Measurements from ENCODE around the gene CACNA1S.
A peak's percentile ranks its signal among the peaks of the same experiment; 100 is the strongest.

Gene CACNA1S

GRCh38 chr1:201021630-201022492, 90.4 kb downstream of the CACNA1S start:
- TF ChIP-seq, protein P1, sequence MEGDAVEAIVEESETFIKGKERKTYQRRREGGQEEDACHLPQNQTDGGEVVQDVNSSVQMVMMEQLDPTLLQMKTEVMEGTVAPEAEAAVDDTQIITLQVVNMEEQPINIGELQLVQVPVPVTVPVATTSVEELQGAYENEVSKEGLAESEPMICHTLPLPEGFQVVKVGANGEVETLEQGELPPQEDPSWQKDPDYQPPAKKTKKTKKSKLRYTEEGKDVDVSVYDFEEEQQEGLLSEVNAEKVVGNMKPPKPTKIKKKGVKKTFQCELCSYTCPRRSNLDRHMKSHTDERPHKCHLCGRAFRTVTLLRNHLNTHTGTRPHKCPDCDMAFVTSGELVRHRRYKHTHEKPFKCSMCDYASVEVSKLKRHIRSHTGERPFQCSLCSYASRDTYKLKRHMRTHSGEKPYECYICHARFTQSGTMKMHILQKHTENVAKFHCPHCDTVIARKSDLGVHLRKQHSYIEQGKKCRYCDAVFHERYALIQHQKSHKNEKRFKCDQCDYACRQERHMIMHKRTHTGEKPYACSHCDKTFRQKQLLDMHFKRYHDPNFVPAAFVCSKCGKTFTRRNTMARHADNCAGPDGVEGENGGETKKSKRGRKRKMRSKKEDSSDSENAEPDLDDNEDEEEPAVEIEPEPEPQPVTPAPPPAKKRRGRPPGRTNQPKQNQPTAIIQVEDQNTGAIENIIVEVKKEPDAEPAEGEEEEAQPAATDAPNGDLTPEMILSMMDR (IDR thresholded peaks at IDR 0.05; ENCODE audit: insufficient read depth, low read length, missing control alignments), result no peak
- ChIA-PET CTCF (interaction anchor here (0.7 to 8.4 kb wide), 16 partner anchors 10 to 463 kb away, joined by 3 to 125 read pairs (median 4); no protein-coding TSS in a partner anchor), POLR2A (no interaction called here)
- no peak for DNase-seq (ENCODE audit: low read depth, low spot score)
- no peak overlapping the region for H3K4me3 ChIP-seq (ENCODE audit: low read depth, low read length)

DNA sequence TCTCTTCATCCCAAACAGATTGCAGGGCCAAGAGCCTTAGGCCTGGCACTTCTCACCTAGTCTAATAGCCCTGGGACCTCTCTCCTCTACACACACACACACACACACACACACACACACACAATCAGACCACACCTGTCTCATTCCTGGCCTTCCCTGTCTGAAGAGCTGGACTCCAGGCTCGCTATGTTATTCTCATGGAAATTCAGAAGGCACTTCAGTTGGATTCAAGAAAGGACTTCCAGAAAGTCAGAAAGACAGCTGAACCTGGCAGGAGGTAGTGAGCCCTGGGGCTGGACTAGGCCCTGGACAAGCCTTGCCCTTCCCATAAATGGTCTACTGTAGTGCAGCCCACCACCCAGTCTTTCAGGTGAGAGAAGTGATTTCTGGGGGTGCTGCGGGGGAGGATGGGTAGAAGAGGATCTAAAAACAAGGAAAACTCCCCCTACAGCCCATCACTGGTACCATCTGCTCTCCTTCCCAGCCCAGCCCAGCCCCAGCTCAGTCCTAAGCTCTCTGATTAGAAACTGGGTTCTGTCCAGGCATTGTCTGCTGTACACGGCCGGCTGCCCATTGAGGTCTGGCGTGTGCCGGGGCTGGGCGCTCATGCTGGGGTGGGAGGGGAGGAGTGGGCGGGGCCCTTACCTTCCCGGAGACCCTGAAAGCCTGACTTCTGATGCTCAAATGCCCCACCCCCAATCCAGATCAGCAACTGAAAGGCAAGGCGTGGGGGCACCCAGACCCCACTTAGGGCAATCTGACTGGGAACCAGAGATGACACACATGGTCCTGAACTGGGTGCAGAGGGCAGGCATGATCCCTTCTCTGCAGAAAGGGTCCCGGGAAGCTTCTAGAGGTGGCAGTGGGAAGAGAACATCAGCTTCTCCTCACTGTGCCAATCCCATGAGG, 91.3 kb downstream of the CACNA1S start:
- H3K4me3 ChIP-seq (ENCODE audit: low read depth, low read length), result no peak overlapping the region
- TF ChIP-seq, protein P1 (IDR thresholded peaks at IDR 0.05; ENCODE audit: insufficient read depth, low read length, missing control alignments), result peak; percentile 20
- no peak for DNase-seq (ENCODE audit: low read depth, low spot score)
- POLR2A ChIA-PET, result no interaction called here
- CTCF ChIA-PET, result interaction anchor here (0.7 to 3.6 kb wide), 16 partner anchors 9 to 462 kb away, joined by 3 to 26 read pairs (median 3); no protein-coding TSS in a partner anchor

- ChIA-PET CTCF (interaction anchor here (0.7 to 3.6 kb wide), 7 partner anchors 8 to 398 kb away, joined by 3 to 26 read pairs (median 5); no protein-coding TSS in a partner anchor), POLR2A (no interaction called here)
- TF ChIP-seq, protein P1 (IDR thresholded peaks at IDR 0.05; ENCODE audit: insufficient read depth, low read length, missing control alignments), result no peak
- DNase-seq (ENCODE audit: low read depth, low spot score), result no peak
- no peak overlapping the region for H3K4me3 ChIP-seq (ENCODE audit: low read depth, low read length)
These were observed 92.1 kb downstream of the CACNA1S start for GRCh38 chr1:201020040-201020591.

DNA sequence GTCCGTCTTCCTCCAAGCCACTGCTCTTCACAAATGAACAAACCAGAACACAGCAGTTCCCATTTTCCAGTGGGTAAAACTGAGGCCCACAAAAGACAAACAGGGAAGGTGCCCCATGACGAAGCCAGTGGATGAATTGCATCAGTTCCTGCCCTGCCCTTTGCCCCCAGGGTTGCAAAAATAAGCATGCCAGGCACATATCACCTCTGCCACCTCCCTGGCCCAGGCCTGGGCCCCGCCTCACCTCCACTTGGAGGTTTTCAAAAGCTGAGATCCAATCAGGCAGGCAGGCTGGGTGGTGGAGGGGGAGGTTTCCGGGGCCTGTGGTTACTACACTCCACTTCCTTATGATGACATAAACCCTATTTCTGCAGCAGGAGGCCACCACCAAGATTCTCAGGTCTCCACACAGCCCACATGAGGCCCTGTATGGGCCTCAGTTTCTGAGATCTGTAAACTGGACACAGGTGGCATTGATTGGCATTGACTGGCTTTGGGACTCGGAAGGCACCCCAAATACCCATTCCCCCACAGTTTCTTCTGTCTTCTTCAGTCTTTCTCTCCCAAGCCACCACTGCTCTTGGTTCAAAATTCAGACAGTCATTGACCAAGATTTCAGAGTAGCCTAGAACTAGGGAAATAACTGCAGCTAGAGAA, 92.8 kb downstream of the CACNA1S start:
- CTCF ChIA-PET, result interaction anchor here (0.7 to 3.6 kb wide), 4 partner anchors 44 to 398 kb away, joined by 3 to 26 read pairs (median 6); no protein-coding TSS in a partner anchor
- TF ChIP-seq, protein P1 (IDR thresholded peaks at IDR 0.05; ENCODE audit: insufficient read depth, low read length, missing control alignments), result no peak
- H3K4me3 ChIP-seq (ENCODE audit: low read depth, low read length), result no peak overlapping the region
- no peak for DNase-seq (ENCODE audit: low read depth, low spot score)
- POLR2A ChIA-PET, result no interaction called here

- ChIA-PET CTCF (interaction anchor here (0.6 to 4.4 kb wide), 4 partner anchors 8 to 138 kb away, joined by 3 to 24 read pairs (median 3); no protein-coding TSS in a partner anchor), POLR2A (no interaction called here)
- TF ChIP-seq, protein P1 (IDR thresholded peaks at IDR 0.05; ENCODE audit: insufficient read depth, low read length, missing control alignments), result no peak
- H3K4me3 ChIP-seq (ENCODE audit: low read depth, low read length), result no peak overlapping the region
- DNase-seq (ENCODE audit: low read depth, low spot score), result no peak
These were observed 94.4 kb downstream of the CACNA1S start for GRCh38 chr1:201017828-201018163.
